HepG2 (cell line): Measurements from ENCODE around the gene AFF2. TPM values are rescaled to one million over a fixed set of nuclear protein-coding genes. Genes with fewer than 3 reads are reported as not detected.

ENCODE experiments used
- ATAC-seq: fragments of 200-7000 bp; cut with Tn5 transposase; 3 replicates; pipeline ENCODE4 v1.9.1; 2020; ENCODE audit warnings: mild to moderate bottlenecking, moderate library complexity
- BruUV-seq: library from RNA; stranded (reverse); fragments of 400-500 nt; replicated peaks from 2 replicates; lab custom pipeline; 2021; lab: Mats Ljungman, UMichigan
- CTCF ChIA-PET: fragments of 300-600 bp; formaldehyde crosslinking; extraction: SDS; loops from one replicate; lab custom pipeline; 2021; ENCODE audit warnings: low total read pairs, inconsistent platforms, low intra/inter-chr PET ratio; lab: Yijun Ruan, JAX
- POLR2A ChIA-PET: fragments of 350-600 bp; sonication (Branson Sonifier 250); formaldehyde crosslinking; loops from one replicate; lab custom pipeline; 2020; ENCODE audit warnings: antibody characterized with exemption, inconsistent platforms; lab: Yijun Ruan, JAX
- DNase-seq: peaks from one replicate; pipeline ENCODE4 v3.0.0-alpha.2; 2015; ENCODE audit warnings: low spot score
- FAIRE-seq: peaks from 3 replicates; lab custom pipeline; 2011; peaks lifted over from hg19 to GRCh38; lab: Jason Lieb, UNC
- H2AFZ ChIP-seq: one replicate; pipeline ENCODE4 v1.6.1; 2011; ENCODE audit warnings: low read length, inconsistent platforms
- H3K27ac ChIP-seq: fragments of 300-600 bp; 3 replicates; pipeline ENCODE4 v1.8.0; 2011; ENCODE audit warnings: mixed run types, mild to moderate bottlenecking, mixed read lengths, low read length, inconsistent platforms; ENCODE audit not compliant: insufficient read depth; ENCODE audit errors: extremely low read length
- H3K27me3 ChIP-seq, 2 experiments: fragments of 200-600 bp in 1 of 2; 2 replicates in 1 of 2; 3 replicates in 1 of 2; pipeline versions ENCODE4 v1.6.0 to v1.8.0; 2011; ENCODE audit warnings: low read length in 2 of 2, mild to moderate bottlenecking in 2 of 2, moderate library complexity in 2 of 2, inconsistent platforms in 1 of 2; ENCODE audit not compliant: insufficient read depth in 2 of 2, control insufficient read depth in 1 of 2
- H3K36me3 ChIP-seq, 2 experiments: fragments of 200-600 bp in 1 of 2; replicated peaks in 1 of 2; 2 replicates in 1 of 2; 3 replicates in 1 of 2; pipeline versions ENCODE4 v1.5.1 to v1.8.0; 2011; ENCODE audit warnings: low read length in 2 of 2, inconsistent platforms in 1 of 2; ENCODE audit not compliant: insufficient read depth in 2 of 2, control insufficient read depth in 1 of 2
- H3K4me1 ChIP-seq: 2 replicates; pipeline ENCODE4 v1.5.1; 2012; ENCODE audit warnings: low read length, inconsistent platforms; ENCODE audit not compliant: insufficient read depth
- H3K4me2 ChIP-seq: 2 replicates; pipeline ENCODE4 v1.6.0; 2011; ENCODE audit warnings: low read depth, low read length, inconsistent platforms
- H3K4me3 ChIP-seq, 3 experiments: fragments of 200-600 bp in 1 of 3; sonication (generic), shearing (Covaris generic) in 1 of 3; replicated peaks in 1 of 3; 2 replicates each; pipeline ENCODE4 v1.5.1; 2011 to 2016; ENCODE audit warnings: low read length in 3 of 3, inconsistent platforms in 2 of 3, low read depth in 2 of 3, mild to moderate bottlenecking in 2 of 3, control low read depth in 1 of 3, mixed read lengths in 1 of 3; ENCODE audit not compliant: insufficient read depth in 1 of 3
- H3K79me2 ChIP-seq: one replicate; pipeline ENCODE4 v1.6.1; 2011; ENCODE audit warnings: low read length, inconsistent platforms; ENCODE audit not compliant: insufficient read depth
- H3K9ac ChIP-seq: 2 replicates; pipeline ENCODE4 v1.6.0; 2011; ENCODE audit warnings: mild to moderate bottlenecking, low read depth, low read length, inconsistent platforms; ENCODE audit not compliant: insufficient read depth
- H3K9me3 ChIP-seq: 2 replicates; pipeline ENCODE4 v1.5.1; 2012; ENCODE audit warnings: mild to moderate bottlenecking, low read length
- H4K20me1 ChIP-seq: 2 replicates; pipeline ENCODE4 v1.6.0; 2011; ENCODE audit warnings: inconsistent platforms, mild to moderate bottlenecking, low read length, moderate library complexity; ENCODE audit not compliant: insufficient read depth
- CBX1 ChIP-seq: IDR thresholded peaks from one replicate; pipeline ENCODE4 v1.6.1; 2016; ENCODE audit warnings: antibody characterized with exemption, low read depth
- ISL2 ChIP-seq: sonication (generic); formaldehyde crosslinking; IDR thresholded peaks from 2 replicates; pipeline ENCODE4 v1.5.0; 2020; ENCODE audit warnings: missing genetic modification reagents
- NCOA1 ChIP-seq: sonication (generic); formaldehyde crosslinking; IDR thresholded peaks from 2 replicates; pipeline ENCODE4 v1.9.0; 2021; ENCODE audit warnings: missing genetic modification reagents
- NCOA2 ChIP-seq: sonication (generic); formaldehyde crosslinking; IDR thresholded peaks from 2 replicates; pipeline ENCODE4 v1.8.0; 2022; ENCODE audit warnings: inconsistent platforms
- RFX1 ChIP-seq: fragments of 450-650 bp; IDR thresholded peaks from 2 replicates; pipeline ENCODE4 v1.6.1; 2017
- RNF2 ChIP-seq: fragments of 450-650 bp; conservative IDR thresholded peaks from 2 replicates; pipeline ENCODE4 v1.6.1; 2016; ENCODE audit warnings: low read depth
- ZBTB39 ChIP-seq: sonication (generic); formaldehyde crosslinking; IDR thresholded peaks from 2 replicates; pipeline ENCODE4 v1.5.0; 2020; ENCODE audit warnings: missing genetic modification reagents
- ZBTB4 ChIP-seq: sonication (generic); formaldehyde crosslinking; IDR thresholded peaks from 2 replicates; pipeline ENCODE4 v1.4.0; 2020; ENCODE audit warnings: missing genetic modification reagents, mild to moderate bottlenecking, borderline replicate concordance
- ZNF17 ChIP-seq: sonication (generic); formaldehyde crosslinking; IDR thresholded peaks from 2 replicates; pipeline ENCODE4 v1.5.0; 2020; ENCODE audit warnings: mild to moderate bottlenecking, missing genetic modification reagents
- ZNF275 ChIP-seq: sonication (generic); formaldehyde crosslinking; IDR thresholded peaks from 2 replicates; pipeline ENCODE4 v1.8.0; 2022; ENCODE audit warnings: missing genetic modification reagents, mild to moderate bottlenecking, inconsistent platforms, borderline replicate concordance
- ZNF280D ChIP-seq: sonication (generic); formaldehyde crosslinking; IDR thresholded peaks from 2 replicates; pipeline ENCODE4 v1.5.1; 2020; ENCODE audit warnings: mild to moderate bottlenecking, missing genetic modification reagents
- ZNF335 ChIP-seq: sonication (generic); formaldehyde crosslinking; IDR thresholded peaks from 2 replicates; pipeline ENCODE4 v1.4.0; 2020; ENCODE audit warnings: missing genetic modification reagents
- ZNF33B ChIP-seq: sonication (generic); formaldehyde crosslinking; IDR thresholded peaks from 2 replicates; pipeline ENCODE4 v1.5.1; 2020; ENCODE audit warnings: mild to moderate bottlenecking, missing genetic modification reagents
- ZNF556 ChIP-seq: sonication (generic); formaldehyde crosslinking; IDR thresholded peaks from 2 replicates; pipeline ENCODE4 v1.4.0; 2020; ENCODE audit warnings: mild to moderate bottlenecking, missing genetic modification reagents, borderline replicate concordance
- ZNF607 ChIP-seq: sonication (generic); formaldehyde crosslinking; IDR thresholded peaks from 2 replicates; pipeline ENCODE4 v1.5.1; 2020; ENCODE audit warnings: missing genetic modification reagents, mild to moderate bottlenecking, borderline replicate concordance
- ZNF878 ChIP-seq: sonication (generic); formaldehyde crosslinking; IDR thresholded peaks from 2 replicates; pipeline ENCODE4 v1.8.1; 2023; ENCODE audit warnings: mild to moderate bottlenecking, missing genetic modification reagents, moderate library complexity
- WGBS: methylation state at CpG from one replicate; pipeline ENCODE4 v1.1.6; 2017; ENCODE audit warnings: low lambda C conversion rate; 5-methylcytosine and 5-hydroxymethylcytosine counted together
- in situ Hi-C: cut with HindIII; loops from 2 replicates; pipeline ENCODE4 v1.10.0; 2017; ENCODE audit warnings: low pct_unique_long_range_greater_than_20kb; ENCODE audit not compliant: extremely low pct_ligation_motif_present
- intact Hi-C: fragments of 100-400 bp; cut with micrococcal nuclease; formaldehyde crosslinking; loops from one replicate; pipeline ENCODE4 v1.10.0; 2022; ENCODE audit not compliant: unreplicated experiment
- polyA plus RNA-seq, 8 experiments: library from polyadenylated mRNA; depleted of rRNA in 3 of 8; stranded (reverse) in 7 of 8; unstranded in 1 of 8; fragments of >200 nt; fragmentation: Illumina TruSeq in 4 of 8; extraction: Trizol in 4 of 8; gene quantifications; 2 replicates each; pipeline versions ENCODE4 v1.2.1 to v1.2.3, GENCODE V29; 2011 to 2016; ENCODE audit warnings: low read depth in 4 of 8, missing spikeins in 1 of 8, mixed read lengths in 1 of 8; ENCODE audit not compliant: insufficient read depth in 1 of 8
- total RNA-seq, 5 experiments: library from RNA; depleted of rRNA; stranded (reverse); fragments of >200 nt; fragmentation: Illumina TruSeq; extraction: Trizol; gene quantifications; 2 replicates each; pipeline ENCODE4 v1.2.3, GENCODE V29; 2016; ENCODE audit warnings: low read depth in 1 of 5

AFF2 gene
- total and polyA plus RNA-seq, 2 of the 13 experiments (the other 11 are each of a cell fraction or from before 2014, with no cell fraction given): not detected

GRCh38 chrX:148576396-148576795, 76.0 kb downstream of the AFF2 start (continued):
- TF ChIP-seq ZNF280D (CRISPR knock-in tag) (no peak), ZNF275 (no peak), RNF2 (no peak), ISL2 (CRISPR knock-in tag) (no peak), CBX1 (no peak), ZNF607 (CRISPR knock-in tag) (no peak), ZNF33B (CRISPR knock-in tag) (no peak)

GRCh38 chrX:148577741-148578140, 77.3 kb downstream of the AFF2 start:
- POLR2A ChIA-PET: no interaction called here
- no peaks in the 10 kb centered on the region for H3K9me3 ChIP-seq
- H3K4me2 ChIP-seq: no peak overlapping the region
- ATAC-seq (no peak), DNase-seq (no peak), FAIRE-seq (no peak)
- H3K4me1 ChIP-seq: no peaks in the 10 kb centered on the region
- H2AFZ ChIP-seq: no peak overlapping the region
- H3K4me3 ChIP-seq: no peak overlapping the region
- CTCF ChIA-PET: no interaction called here
- 24% methylated on average over 3 of the region's 3 CpGs for WGBS
- no peaks in the 10 kb centered on the region for H3K27me3 ChIP-seq
- in situ Hi-C loops: no loop called here
- intact Hi-C loops: no loop called here
- H3K9ac ChIP-seq: no peak overlapping the region
- no peak overlapping the region for H3K27ac ChIP-seq
- H3K36me3 ChIP-seq: no peaks in the 10 kb centered on the region
- H4K20me1 ChIP-seq: no peaks in the 10 kb centered on the region
- no TSS peak for BruUV-seq
- H3K79me2 ChIP-seq: no peaks in the 10 kb centered on the region
- TF ChIP-seq NCOA2 (CRISPR knock-in tag) (no peak), ZNF17 (no peak), ZBTB4 (no peak), ZNF335 (CRISPR knock-in tag) (no peak), ZNF556 (CRISPR knock-in tag) (no peak), ZNF878 (CRISPR knock-in tag) (no peak), NCOA1 (CRISPR knock-in tag) (no peak), ZBTB39 (no peak), RFX1 (no peak)
